Left forelimb (tissue), 1 donor: ENCODE measurements around the gene DDX42.
"Not testable (repeated sequence)": the region's sequence is repeated elsewhere in the genome, so short reads cannot be mapped to it uniquely, and the experiment has no call there.

ENCODE experiments used
- DNase-seq: peaks from one replicate; pipeline ENCODE4 v3.0.0-alpha.2; 2018; ENCODE audit warnings: low spot score

Gene DDX42

DNA sequence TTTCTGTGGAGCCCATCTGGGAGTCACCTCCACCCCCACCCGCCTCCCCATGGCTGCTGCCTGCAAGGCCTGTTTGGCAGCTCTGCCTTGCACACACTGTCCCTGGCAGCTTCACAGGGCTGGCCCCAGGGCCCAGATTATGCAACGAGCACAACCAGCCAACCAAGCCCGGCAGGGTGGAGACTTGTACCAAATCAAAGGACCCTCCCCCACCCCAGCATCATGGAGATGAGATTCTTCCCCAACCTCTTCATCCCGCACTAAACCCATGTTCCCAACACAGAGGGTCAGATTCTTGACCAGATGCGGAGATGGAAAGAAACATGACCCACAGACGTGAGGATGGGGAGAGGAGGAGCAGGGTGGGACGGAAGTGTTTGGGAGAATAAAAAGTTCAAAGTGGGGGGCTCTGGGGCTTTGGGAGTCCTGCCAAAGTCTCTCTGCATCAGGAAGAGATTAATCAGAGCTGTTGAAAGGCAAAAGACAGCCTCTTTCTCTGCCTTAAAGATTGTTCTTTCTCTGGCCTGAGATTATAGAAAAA, 64.7 kb downstream of the DDX42 start:
- DNase-seq = no peak

DNA sequence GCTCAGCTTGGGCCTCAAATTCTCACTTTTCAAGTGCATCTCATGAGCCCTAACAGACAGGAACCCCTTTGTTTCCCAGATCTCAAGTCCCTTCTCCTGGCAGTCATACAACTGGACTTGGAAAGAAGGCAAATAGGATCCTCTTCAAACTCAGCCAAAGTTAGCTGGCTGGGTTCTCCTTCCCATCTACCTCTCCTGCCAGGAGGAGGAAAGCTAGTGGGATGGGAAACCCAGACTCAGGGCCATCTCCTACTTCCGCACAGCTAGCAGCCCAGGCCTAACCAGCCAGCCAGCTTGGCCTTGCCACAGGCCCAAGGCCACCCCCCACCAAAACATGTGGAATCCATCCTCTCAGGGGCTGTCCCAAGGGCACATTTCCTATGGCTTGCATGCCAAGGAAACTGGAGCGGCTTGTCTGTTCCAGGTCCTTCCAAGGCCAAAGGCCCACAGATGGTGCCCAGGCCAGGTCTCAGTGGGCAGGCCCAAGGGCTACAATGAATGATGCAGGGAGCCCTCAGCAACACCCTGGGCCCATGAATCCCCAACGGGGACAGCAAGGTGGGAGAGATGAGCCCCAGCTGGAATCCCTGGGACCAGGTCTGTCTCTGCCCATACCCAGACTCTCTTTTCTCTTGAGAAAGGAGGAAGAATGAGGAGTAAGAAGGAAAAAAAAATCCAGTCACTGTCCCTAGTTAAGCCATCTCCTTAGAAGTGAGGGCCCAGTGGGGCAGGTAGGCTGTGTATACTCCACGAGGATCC, 66.8 kb downstream of the DDX42 start:
- no peak for DNase-seq

DNA sequence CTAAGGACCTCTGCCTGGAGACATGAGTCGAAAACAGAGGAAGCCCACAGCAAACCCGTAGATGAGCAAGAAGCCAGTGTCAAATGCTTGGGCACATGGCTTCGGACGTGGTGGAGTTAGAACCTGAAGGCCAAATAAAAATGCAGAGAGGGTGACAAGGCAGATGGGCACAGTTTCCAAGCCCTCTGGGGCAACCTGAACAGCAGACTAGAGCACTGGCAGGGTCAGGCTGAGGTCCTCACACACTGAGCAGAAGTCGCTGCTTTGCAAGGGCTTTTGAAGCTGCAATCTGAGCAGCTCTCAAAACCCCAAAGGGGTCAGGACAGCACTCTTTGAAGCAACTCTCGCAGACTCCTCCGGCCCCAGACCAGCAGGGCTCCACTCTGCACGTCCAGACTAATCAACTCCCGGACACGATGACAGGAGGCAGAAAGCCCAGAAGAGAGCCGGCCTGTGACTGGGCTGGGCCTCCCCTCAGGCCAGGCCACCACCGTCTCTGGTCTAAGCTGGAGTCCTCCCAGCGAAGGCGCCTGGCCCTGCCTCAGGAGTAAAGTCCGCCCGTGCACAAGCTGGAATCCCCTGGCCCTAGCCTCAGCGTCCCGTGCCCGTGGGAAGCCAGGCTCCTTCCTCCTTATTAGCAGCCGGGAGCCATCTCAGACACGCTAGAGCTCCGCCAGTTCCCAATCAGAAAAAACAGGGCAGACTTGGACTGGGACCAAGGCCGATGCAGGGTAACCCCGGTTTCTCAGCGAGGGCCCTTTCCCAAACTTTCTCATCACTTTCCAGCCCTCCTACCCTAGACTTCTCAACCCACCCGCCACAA, 67.6 kb downstream of the DDX42 start:
- DNase-seq = no peak

DNA sequence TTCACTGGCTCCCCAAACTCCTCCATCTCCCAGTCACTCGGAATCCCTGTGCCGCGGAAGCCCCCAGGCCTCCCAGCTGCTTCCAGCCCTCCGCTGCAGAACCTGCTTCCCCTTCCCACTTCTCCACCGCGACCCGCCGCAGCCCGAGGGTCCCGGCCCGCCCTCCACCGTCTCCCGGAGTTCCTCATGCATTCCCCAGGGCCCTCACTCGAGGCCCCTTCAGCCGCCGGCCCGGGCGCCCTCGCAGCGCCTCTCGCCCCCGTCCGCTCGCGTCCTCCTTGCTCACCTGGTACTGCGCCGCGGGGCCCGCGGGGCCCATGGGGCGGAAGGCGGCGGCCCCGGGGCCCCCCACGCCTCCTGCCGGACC, 68.2 kb downstream of the DDX42 start:
- no peak for DNase-seq

DNA sequence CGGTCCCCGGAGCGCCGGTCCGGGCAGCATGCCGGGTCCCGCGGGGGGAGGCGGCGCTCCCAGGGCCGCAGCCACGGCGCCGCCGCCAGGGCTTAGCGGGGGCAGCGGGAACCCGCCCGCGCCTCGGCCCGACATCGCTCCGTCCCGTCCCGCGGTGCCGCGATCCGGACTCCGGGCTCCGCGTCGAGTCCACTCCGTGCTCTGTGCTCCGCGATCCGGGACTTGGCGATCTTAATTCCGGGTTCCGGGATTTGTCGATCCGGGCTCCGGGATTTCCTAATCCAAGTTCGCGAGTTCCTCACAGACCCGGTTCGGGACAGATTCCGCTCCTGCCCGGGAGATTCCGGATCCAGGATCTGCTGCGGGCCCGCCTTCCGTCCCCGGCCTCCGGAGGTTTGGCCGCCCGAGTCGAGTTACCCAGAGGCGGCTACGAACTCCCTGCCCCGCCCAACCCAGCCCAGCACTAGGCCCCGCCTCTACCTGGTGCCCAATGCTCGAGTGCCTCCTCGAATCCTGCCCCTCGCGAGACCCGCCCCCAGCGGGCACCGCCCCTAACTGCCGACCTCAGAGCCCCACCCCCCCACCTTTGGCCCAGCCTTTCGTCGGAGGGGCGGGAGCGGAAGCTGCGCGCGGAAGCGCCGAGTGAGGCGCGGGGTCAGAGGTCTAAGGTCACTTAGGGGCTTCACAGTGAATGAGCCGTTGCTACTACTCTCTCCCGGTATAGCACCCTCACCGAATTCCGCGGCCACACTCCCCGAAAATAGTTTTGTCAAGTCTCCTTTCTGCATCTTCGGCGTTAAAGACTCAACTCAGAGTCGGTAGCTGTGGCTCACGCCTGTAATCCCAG, 68.8 kb downstream of the DDX42 start, which contains the start of gene SMARCD2:
Gene SMARCD2 (minus strand): TSS at position 146 of the 847 bp plus-strand sequence. CDS start 11 bp downstream, at position 135.
- peak; percentile 99 for DNase-seq

DNA sequence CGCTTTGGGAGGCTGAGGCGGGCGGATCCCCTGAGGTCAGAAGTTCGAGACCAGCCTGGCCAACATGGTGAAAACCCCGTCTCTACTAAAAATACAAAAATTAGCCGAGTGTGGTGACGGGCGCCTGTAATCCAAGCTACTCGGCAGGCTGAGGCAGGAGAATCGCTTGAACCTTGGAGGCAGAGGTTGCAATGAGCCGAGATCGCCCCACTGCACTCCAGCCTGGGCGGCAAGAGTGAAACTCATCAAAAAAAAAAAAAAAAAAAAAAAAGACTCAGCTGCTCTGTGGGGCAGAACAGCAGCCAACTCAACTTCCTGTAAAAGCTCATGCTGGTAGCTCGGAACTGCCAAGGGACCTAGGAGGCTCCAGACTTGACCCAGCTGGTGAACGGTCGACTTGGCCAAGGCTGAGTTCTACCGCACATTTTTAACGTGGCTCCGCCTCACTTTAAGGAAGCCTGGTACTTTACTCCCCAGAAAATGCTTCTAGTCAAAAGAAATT, 69.5 kb downstream of the DDX42 start:
- not testable (repeated sequence) for DNase-seq

DNA sequence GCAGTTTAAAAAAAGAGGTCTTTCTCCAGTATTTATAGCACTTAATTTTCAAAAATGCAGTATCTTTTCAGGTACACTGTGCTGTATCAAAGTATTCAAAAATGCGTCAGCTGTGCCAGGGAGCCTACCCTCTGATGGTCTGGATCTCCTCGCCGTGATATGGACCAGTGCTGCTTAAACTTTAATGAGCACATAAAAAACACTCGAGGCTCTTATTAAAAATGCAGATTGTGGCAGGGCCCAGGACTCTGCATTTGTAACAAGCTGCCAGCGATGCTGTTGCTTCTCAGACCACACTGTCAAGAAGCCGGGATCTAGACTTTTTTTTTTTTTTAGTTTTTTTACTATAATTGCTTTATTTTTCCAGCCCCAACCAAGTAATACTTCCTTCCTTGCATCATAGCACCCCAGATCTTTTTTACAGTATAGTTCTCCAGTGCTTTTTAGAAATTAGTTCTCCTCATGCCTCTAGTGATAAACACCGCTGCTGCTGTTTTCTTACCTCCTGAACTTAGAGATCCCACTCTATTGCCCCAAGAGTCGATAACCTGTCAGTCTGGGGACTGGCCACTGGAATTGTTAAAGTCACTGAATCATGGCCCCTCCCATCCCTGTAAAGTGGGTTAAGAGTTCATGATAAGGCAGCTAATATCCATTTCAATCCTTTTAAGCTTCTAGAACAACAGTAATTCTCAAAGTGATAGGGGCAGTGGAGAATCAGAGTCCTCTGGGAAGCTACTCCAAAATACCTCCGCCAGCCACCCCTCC, 70.1 kb downstream of the DDX42 start:
- no peak for DNase-seq

DNA sequence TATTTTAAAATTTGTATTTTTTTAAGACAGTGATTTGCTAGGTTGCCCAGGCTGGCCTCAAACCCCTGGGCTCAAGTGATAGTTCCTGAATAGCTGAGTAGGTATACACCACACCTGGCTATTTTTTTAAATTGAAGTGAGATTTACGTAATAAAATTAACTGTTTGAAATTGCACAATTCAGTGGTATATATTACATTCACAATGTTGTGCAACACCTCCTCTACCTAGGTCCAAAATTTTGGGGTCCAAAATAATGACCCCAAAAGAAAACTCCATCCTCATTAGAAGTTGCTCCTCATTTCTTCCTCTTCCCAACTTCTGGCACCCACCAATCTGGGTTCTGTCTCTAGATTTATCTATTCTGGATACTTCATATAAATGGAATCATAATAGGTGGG, 71.5 kb downstream of the DDX42 start:
- DNase-seq = no peak

DNA sequence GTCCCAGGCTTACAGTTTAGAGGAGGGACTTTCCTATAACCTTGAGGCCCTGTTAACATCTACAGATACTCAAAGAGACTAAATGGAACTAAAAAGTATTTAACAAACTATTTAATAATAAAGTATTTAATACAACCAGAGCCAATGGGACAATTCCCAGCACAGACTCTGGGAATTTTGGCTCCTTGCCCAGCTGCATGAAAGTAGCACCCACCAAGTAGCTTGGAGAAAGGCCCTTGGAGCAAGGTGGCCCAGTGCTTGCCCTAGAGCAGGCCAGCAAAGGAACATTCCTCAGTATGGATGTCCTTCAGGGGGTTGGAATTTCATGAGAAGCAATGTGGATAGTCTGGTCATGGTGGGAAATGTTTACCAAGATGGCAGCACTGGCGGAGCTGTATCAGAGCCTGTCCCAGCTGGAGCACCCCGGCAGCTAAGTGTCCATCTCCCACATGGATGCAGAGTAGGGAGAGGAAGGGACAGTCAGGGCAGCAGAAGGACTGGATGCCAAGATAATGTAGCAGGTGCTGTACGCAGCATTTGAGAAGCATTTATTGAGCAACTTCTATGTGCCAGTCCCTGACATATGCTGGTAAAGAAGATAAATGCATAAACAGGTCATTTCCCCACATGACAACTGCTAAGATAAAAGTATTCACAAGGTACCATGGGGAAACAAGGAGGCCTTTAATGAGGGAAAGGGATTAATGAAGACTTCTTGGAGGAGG, 73.7 kb downstream of the DDX42 start:
- DNase-seq = no peak

DNA sequence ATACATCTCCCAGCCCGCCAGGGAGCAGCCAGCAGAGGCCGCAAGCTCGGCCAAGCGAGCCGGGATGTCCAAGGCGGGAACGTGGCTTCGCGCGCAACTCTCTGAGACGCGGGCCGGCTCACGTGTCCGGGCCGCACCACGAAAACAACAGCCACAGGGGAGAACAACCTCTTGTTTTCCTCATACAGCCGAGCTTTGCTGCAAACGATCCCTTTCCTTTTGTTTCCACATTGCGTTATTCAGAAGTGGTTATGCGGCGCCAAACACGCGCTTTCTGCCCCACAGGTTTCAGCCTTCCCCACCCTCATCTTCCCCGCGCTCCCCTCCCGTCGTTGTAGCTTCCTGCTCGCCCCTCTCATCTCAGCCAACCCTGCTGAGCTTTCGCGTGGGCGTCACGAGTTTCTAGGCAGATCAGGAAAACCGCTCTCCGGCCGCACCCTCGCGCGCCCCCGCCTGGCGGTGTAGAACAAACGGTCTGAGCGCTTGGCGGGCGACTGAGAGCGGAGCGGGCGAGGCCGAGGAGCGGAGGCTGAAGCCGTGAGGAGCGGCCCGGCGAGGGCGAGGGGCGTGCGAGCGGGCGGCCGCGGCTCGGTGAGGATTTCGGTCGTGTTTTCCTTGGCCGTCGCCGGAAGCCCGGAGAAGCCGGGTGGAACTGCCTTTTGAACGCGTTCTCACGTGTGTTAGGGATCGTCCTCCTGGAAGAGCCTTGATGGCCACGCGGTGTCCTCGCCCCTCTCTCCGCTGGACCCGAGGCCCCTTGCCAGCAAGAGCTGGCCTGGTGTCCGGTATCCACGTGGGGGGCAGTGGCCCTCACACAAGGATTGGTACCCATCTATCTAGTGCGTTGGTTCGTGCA, 75.1 kb downstream of the DDX42 start:
- peak; percentile 92 for DNase-seq

DNA sequence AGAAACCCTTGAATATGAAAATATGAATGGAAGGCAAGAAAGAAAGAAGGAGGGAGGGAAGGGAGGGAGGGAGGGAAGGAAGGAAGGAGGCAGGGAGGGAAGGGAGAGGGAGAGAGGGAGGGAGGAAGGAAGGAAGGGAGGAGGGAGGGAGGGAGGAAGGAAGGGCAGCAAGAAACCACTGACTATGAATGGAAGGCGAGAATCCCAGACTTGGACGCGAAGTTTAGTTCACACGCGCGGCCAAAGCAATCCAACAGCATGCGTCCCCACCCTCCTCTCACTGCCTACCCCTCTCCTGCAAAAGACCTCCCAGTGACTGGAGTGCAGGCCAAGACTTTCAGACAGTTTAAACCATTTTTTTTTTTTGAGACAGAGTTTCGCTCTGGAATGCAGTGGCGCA, 76.4 kb downstream of the DDX42 start:
- DNase-seq = no peak

DNA sequence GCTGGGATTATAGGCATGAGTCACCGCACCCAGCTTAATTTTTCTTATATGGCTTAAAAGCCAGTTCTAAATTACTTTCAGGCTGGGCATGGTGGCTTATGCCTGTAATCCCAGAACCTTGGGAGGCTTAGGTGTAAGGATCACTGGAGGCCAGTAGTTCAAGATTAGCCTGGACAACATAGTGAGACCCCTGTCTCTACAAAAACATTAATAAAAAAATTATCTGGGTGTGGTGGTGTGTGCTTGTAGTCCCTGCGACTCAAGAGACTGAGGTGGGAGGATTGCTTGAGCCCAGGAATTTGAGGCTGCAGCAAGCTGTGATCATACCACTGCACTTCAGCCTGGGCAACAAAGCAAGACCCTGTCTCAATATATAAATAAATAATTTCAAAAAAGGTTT, 79.3 kb downstream of the DDX42 start:
- DNase-seq = no peak

DNA sequence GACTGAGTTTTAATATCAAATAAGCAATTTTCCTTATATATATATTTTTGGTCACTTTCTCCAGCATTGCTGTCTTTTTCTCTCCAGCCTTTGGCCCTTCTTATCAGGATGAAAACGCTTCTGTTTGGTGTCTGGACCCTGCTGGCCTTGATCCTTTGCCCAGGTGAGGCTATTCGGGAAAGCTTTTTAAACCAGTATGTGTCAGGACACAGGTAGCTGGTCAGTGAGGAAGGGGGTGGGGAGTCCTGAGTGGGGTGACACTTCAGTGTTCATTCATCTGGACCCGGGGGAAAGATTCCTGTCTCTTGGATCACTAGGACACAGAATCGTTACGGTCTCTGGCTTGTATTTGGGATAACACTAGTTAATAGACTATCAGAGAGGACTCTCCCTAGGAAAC, 80.7 kb downstream of the DDX42 start:
- no peak for DNase-seq

DNA sequence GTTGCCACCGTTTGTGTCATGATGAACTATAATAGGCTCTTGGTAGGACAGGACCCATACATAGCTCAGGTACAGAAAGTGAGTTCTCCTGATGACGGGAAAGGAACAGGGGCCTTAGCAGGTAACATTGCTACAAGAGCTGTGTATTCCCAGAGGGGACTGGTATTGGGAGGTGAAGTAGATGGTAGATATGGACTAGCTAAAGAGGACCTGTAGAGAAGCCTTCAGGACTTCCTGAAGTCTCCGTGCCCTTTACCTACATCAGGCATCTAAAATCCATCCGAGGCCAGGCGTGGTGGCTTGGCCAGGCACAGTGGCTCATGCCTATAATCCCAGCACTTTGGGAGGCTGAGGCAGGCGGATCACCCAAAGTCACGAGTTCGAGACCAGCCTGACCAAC, 81.2 kb downstream of the DDX42 start:
- no peak for DNase-seq

DNA sequence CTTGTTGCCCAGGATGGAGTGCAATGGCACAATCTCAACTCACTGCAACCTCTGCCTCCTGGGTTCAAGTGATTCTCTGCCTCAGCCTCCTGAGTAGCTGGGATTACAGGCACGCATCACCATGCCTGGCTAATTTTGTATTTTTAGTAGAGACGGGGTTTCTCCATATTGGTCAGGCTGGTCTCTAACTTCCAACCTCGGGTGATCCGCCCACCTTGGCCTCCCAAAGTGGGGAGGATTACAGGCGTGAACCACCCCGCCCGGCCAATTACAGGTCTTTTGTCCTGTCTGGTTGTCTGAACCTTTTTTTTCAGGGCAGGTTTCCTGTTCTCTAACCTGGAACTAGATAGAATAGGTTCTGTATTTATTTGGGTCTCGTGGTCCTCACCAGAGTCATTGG, 82.5 kb downstream of the DDX42 start:
- DNase-seq = not testable (repeated sequence)

DNA sequence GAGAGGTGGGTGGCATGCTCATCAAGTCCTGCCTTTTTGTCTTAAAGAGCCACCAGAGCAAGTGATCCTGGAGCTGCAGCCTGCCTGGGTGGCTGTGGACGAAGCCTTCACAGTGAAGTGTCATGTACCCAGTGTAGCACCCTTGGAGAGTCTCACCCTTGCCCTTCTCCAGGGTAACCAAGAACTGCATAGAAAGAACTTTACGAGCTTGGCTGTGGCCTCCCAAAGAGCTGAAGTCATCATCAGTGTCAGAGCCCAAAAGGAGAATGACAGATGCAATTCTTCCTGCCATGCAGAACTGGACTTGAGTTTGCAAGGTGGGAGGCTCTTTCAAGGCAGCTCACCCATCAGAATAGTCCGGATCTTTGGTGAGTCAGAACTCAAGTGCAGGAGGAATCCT, 85.3 kb downstream of the DDX42 start:
- no peak for DNase-seq

DNA sequence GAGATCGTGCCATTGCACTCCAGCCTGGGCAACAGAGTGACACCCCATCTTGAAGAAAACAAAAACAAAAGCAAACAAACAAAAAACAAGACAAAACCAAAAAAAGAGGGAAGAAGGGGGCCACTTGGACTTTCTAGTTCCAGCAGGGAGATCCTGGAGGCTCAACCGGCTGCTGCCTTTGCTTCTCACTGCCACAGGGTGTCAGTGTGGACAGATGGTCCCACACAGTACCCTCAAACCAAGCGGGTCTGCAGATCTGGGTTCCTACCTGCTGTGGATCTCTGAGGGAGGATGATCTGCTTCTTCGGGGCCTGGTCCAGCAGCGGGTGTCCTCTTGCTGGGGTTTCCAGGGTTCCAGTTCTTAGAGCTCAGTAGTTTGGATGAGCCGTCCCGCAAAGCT, 92.7 kb downstream of the DDX42 start:
- not testable (repeated sequence) for DNase-seq
